ENCODE measurements around the gene NIPA2. TPM values are rescaled to one million over a fixed set of nuclear protein-coding genes. Genes with fewer than 3 reads are reported as not detected.

NIPA2 gene
- total RNA-seq, 1 experiment from 2014 or later = 77.9 TPM

GRCh38 chr15:22808761-22809280, 29.6 kb upstream of the NIPA2 start:
- H3K56ac ChIP-seq (ENCODE audit: insufficient read length, low read depth, low read length) = no peak overlapping the region
- H3K27ac ChIP-seq (ENCODE audit: insufficient read length, low read depth, low read length) = no peak overlapping the region
- H3K27me3 ChIP-seq (ENCODE audit: insufficient read depth, low read length) = no peaks in the 10 kb centered on the region
- H2BK20ac ChIP-seq (ENCODE audit: low read depth, low read length, poor library complexity, severe bottlenecking) = no peak overlapping the region
- H2BK5ac ChIP-seq (ENCODE audit: insufficient read length, low read length) = no peak overlapping the region
- no peak overlapping the region for H2AFZ ChIP-seq (ENCODE audit: low read length)
- no peaks in the 10 kb centered on the region for H3K27me3 Mint-ChIP-seq (ENCODE audit: low read depth)
- no peak overlapping the region for H3K27ac Mint-ChIP-seq
- no peak overlapping the region for H3K4me2 ChIP-seq (ENCODE audit: insufficient read depth, insufficient read length, low read length)
- H3K36me3 Mint-ChIP-seq (ENCODE audit: insufficient read depth in 1 of 3, low read depth in 3 of 3) = peaks cover 0 to 4% (median 0%) of the 10 kb centered on the region in 3 experiments; a peak in 2 of 7 replicates
- H3T11ph ChIP-seq (ENCODE audit: low read length) = no peak overlapping the region
- H3K18ac ChIP-seq (ENCODE audit: insufficient read length, low read depth, low read length) = no peak overlapping the region
- no peak overlapping the region for H4K8ac ChIP-seq (replicated peaks; ENCODE audit: insufficient read length, low read depth, low read length)
- H2BK15ac ChIP-seq (ENCODE audit: low read depth, low read length) = no peak overlapping the region
- no peaks in the 10 kb centered on the region for H4K20me1 ChIP-seq (ENCODE audit: control insufficient read depth, insufficient read depth, insufficient read length)
- H3K9me3 ChIP-seq (ENCODE audit: control insufficient read depth, low read depth, low read length) = no peaks in the 10 kb centered on the region
- WGBS (ENCODE audit: extremely low coverage, insufficient read length, low lambda C conversion rate) = no CpG with 5 or more reads among the region's 7 CpGs
- no peaks in the 10 kb centered on the region for H3K23me2 ChIP-seq (ENCODE audit: insufficient read length, low read depth, low read length, poor library complexity, severe bottlenecking)
- no peak overlapping the region for H3K23ac ChIP-seq (ENCODE audit: insufficient read length, low read depth, low read length)
- H2BK120ac ChIP-seq (ENCODE audit: low read depth, low read length, poor library complexity, severe bottlenecking) = no peak overlapping the region
- no peaks in the 10 kb centered on the region for H3K4me1 ChIP-seq (ENCODE audit: insufficient read depth, low read length)
- no peak overlapping the region for H3K4me3 Mint-ChIP-seq
- DNase-seq = no peak
- H3K79me2 ChIP-seq (ENCODE audit: insufficient read depth, low read length) = peaks cover 6% of the 10 kb centered on the region
- no peak overlapping the region for H2BK12ac ChIP-seq (ENCODE audit: insufficient read length, low read depth, low read length)
- no peak overlapping the region for H3K14ac ChIP-seq (ENCODE audit: insufficient read depth, low read length)
- peaks cover 3% of the 10 kb centered on the region for H3K79me1 ChIP-seq (ENCODE audit: insufficient read depth, low read depth, low read length, poor library complexity, severe bottlenecking)
- no peak overlapping the region for H4K91ac ChIP-seq (ENCODE audit: insufficient read length, low read depth, low read length)
- H4K5ac ChIP-seq (ENCODE audit: insufficient read length, low read depth, low read length) = no peak overlapping the region
- TF ChIP-seq, protein P1, sequence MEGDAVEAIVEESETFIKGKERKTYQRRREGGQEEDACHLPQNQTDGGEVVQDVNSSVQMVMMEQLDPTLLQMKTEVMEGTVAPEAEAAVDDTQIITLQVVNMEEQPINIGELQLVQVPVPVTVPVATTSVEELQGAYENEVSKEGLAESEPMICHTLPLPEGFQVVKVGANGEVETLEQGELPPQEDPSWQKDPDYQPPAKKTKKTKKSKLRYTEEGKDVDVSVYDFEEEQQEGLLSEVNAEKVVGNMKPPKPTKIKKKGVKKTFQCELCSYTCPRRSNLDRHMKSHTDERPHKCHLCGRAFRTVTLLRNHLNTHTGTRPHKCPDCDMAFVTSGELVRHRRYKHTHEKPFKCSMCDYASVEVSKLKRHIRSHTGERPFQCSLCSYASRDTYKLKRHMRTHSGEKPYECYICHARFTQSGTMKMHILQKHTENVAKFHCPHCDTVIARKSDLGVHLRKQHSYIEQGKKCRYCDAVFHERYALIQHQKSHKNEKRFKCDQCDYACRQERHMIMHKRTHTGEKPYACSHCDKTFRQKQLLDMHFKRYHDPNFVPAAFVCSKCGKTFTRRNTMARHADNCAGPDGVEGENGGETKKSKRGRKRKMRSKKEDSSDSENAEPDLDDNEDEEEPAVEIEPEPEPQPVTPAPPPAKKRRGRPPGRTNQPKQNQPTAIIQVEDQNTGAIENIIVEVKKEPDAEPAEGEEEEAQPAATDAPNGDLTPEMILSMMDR (conservative IDR thresholded peaks at IDR 0.05) = no peak
- no peak overlapping the region for H3K4ac ChIP-seq (ENCODE audit: low read depth, low read length)
- H3K9ac ChIP-seq (ENCODE audit: extremely low read depth, insufficient read length, low read length) = no peak overlapping the region
- H2AK5ac ChIP-seq (ENCODE audit: insufficient read length, low read length) = no peak overlapping the region
- peaks cover 3 to 5% of the 10 kb centered on the region in 2 experiments; a peak in 2 of 4 replicates for H3K4me1 Mint-ChIP-seq
- H3K9me3 Mint-ChIP-seq = no peaks in the 10 kb centered on the region

All from H9 (cell line).